Vagina (tissue), 2 donors: Measurements from ENCODE around the gene ZNF536. TPM values are rescaled to one million over a fixed set of nuclear protein-coding genes. Genes with fewer than 3 reads are reported as not detected.
"Not testable (repeated sequence)": the region's sequence is repeated elsewhere in the genome, so short reads cannot be mapped to it uniquely, and the experiment has no call there.

Experiments
- DNase-seq, 2 donors: peaks; one replicate each; pipeline ENCODE4 v3.0.0-alpha.2; 2017; ENCODE audit errors: extremely low spot score in 2 of 2
- H3K27ac ChIP-seq: fragments of 200-600 bp; sonication (generic); one replicate; pipeline ENCODE4 v1.5.1; 2019
- H3K27me3 ChIP-seq: fragments of 200-600 bp; sonication (generic); one replicate; pipeline ENCODE4 v1.5.1; 2019
- H3K36me3 ChIP-seq, 2 donors: fragments of 200-600 bp; sonication (generic); one replicate each; pipeline ENCODE4 v1.5.1; 2017 to 2019
- H3K4me1 ChIP-seq: fragments of 200-600 bp; sonication (generic); one replicate; pipeline ENCODE4 v1.5.1; 2019
- H3K4me3 ChIP-seq, 2 donors: fragments of 200-600 bp; sonication (generic); 1 replicate in 1 of 2; 2 replicates in 1 of 2; pipeline ENCODE4 v1.5.1; 2016 to 2019
- H3K9me3 ChIP-seq: fragments of 200-600 bp; sonication (generic); one replicate; pipeline ENCODE4 v1.5.1; 2019
- POLR2A ChIP-seq, 2 donors: fragments of 450-650 bp; IDR thresholded peaks; one replicate each; pipeline ENCODE4 v1.6.1; 2017; ENCODE audit warnings: antibody characterized with exemption in 2 of 2, mild to moderate bottlenecking in 2 of 2, moderate library complexity in 2 of 2
- POLR2AphosphoS5 ChIP-seq, 2 donors: sonication (generic); formaldehyde crosslinking; IDR thresholded peaks; one replicate each; pipeline ENCODE4 v1.9.0; 2017; ENCODE audit warnings: antibody characterized with exemption in 2 of 2, mild to moderate bottlenecking in 2 of 2, low read depth in 1 of 2; ENCODE audit not compliant: insufficient read depth in 1 of 2
- intact Hi-C: fragments of 100-400 bp; cut with DNase I; formaldehyde crosslinking; loops from one replicate; pipeline ENCODE4 v1.15.1; 2023
- total RNA-seq: library from RNA; depleted of rRNA; stranded (reverse); fragments of >200 nt; gene quantifications from one replicate; pipeline ENCODE4 v1.2.3, GENCODE V29; 2016
- TF ChIP-seq, protein P1 (sequence below), 3 experiments: fragments of 450-650 bp in 2 of 3; fragments of 200-600 bp in 1 of 3; sonication (generic) in 1 of 3; IDR thresholded peaks; one replicate each; pipeline ENCODE4 v1.5.1; 2017 to 2019; ENCODE audit warnings: antibody characterized with exemption in 3 of 3, mild to moderate bottlenecking in 2 of 3, moderate library complexity in 2 of 3

Gene ZNF536
- total RNA-seq, 1 donor from 2014 or later: 2.5 TPM

DNA sequence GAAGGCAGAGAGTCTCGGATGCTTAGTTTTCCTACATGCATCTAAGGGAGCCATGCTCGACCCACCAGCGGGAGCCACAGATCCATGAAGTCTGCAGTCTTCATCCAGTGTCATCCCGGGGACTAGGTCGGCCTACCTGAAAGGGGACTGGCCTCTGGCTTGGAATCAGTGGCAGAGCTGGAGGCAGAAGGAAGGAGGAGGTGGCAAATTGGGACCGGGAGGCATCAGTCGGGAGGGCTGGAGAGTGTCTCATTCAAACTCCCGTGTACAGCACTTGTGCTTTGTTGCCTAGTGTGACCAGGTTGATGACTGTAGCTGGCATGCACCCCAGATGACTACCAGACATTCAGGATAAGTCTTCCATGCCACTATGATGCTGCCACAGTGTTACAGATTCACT, 26.5 kb upstream of the ZNF536 start:
- H3K9me3 ChIP-seq: no peaks in the 10 kb centered on the region
- no peaks in the 10 kb centered on the region for H3K27me3 ChIP-seq
- TF ChIP-seq, protein P1, sequence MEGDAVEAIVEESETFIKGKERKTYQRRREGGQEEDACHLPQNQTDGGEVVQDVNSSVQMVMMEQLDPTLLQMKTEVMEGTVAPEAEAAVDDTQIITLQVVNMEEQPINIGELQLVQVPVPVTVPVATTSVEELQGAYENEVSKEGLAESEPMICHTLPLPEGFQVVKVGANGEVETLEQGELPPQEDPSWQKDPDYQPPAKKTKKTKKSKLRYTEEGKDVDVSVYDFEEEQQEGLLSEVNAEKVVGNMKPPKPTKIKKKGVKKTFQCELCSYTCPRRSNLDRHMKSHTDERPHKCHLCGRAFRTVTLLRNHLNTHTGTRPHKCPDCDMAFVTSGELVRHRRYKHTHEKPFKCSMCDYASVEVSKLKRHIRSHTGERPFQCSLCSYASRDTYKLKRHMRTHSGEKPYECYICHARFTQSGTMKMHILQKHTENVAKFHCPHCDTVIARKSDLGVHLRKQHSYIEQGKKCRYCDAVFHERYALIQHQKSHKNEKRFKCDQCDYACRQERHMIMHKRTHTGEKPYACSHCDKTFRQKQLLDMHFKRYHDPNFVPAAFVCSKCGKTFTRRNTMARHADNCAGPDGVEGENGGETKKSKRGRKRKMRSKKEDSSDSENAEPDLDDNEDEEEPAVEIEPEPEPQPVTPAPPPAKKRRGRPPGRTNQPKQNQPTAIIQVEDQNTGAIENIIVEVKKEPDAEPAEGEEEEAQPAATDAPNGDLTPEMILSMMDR (IDR thresholded peaks at IDR 0.05): no peak
- TF ChIP-seq POLR2A (IDR thresholded peaks at IDR 0.05): no peak
- no peak for TF ChIP-seq POLR2AphosphoS5 (IDR thresholded peaks at IDR 0.05; ENCODE audit: insufficient read depth in 1 of 2, low read depth in 1 of 2)
- intact Hi-C loops: no loop called here
- H3K36me3 ChIP-seq: no peaks in the 10 kb centered on the region
- H3K27ac ChIP-seq: no peak overlapping the region
- H3K4me3 ChIP-seq: no peak overlapping the region
- peaks cover 2% of the 10 kb centered on the region for H3K4me1 ChIP-seq
- no peak for DNase-seq

DNA sequence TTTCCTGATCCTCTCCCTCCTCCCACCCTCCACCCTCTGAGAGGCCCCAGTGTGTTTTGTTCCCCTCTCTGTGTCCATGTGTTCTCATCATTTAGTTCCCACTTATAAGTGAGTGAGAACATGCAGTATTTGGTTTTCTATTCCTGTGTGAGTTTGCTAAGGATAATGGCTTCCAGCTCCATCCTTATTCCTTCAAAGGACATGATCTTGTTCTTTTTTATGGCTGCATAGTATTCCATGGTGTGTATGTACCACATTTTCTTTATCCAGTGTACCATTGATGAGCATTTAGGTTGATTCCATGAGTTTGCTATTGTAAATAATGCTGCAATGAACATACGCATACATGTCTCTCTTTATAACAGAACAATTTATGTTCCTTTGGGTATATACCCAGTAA, 25.7 kb upstream of the ZNF536 start:
- H3K36me3 ChIP-seq, intact Hi-C loops, H3K27me3 ChIP-seq, H3K27ac ChIP-seq, DNase-seq, H3K9me3 ChIP-seq, H3K4me3 ChIP-seq, H3K4me1 ChIP-seq: not testable (repeated sequence)

DNA sequence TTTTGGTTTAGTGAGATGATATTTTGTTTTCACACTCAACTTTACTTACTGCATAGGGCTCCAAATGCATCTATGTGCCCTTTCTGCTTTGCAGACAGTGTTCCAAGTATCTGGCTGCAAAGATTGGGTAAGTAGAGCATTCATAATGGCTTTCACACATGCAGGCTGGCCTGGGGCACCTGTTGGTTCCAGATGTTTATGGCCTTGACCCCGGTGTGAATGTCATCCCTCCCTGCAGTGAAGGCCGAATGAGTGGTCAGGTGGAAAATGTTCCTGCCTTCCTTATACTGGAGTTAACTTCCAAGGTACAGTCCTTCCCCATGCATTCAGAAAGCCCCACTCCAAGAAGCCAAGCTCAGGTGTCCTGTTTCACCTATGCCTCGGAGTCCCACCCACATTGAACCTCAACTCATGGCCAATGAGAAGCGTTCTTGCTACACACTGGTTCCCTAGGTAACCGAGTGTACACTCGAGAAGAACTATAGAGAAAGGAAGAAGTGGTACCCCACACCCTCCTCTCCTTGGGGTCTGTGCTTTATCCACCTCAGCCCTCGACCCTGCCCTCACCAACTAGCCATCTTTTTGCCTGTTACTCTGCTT, 23.0 kb upstream of the ZNF536 start:
- no peak overlapping the region for H3K4me3 ChIP-seq
- no peak for DNase-seq

DNA sequence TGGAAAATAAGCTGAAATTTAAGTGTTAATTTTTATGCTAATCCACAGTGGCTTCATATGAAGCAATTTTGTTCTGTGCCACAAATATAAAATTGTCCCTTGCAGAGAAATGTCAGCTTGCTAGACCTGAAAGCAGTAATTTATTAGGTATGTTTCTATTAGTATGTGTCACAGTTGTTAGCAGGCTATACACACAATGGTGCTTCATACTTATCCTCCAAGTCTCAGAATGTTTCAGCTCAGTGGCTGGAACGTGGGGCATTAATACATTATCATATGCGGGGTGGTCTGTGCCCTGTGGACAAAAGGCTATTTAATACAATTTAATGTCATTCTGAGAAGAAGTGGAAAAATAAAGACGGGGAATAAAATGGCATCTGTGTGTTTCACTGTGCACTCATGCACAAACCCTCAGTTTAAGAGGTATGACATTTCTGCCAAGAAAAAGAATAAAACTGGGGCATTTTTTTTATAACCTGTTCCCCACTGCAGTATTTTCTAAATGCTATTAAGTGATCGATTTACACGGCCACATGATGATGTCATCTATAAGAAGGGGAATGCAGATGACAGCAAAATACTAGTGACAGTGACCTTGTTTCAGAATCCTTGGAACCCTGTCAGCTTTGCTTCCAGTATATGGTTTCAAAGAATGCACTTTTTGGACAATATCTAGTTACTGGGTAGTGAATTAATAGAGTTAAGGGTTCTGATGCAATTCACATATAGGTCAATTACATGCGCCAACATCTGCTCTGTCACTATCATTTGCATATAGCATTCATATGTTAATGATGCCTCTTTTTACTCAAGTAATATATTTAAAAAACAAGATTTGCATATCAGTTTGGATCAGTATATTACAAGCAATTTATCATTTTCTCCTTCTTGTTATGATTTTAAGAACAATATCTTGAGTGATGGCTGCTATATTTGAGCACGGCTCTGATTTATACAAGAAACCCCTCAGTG, 21.2 kb upstream of the ZNF536 start:
- intact Hi-C loops: no loop called here
- TF ChIP-seq POLR2AphosphoS5 (IDR thresholded peaks at IDR 0.05; ENCODE audit: insufficient read depth in 1 of 2, low read depth in 1 of 2) (no peak), POLR2A (IDR thresholded peaks at IDR 0.05) (no peak)
- TF ChIP-seq, protein P1 (IDR thresholded peaks at IDR 0.05): no peak
- H3K4me3 ChIP-seq: no peak overlapping the region
- no peak for DNase-seq
- H3K36me3 ChIP-seq: no peaks in the 10 kb centered on the region
- no peak overlapping the region for H3K27ac ChIP-seq
- H3K27me3 ChIP-seq: no peaks in the 10 kb centered on the region
- no peaks in the 10 kb centered on the region for H3K9me3 ChIP-seq
- H3K4me1 ChIP-seq: no peaks in the 10 kb centered on the region

More for the DNA sequence above, 23.0 kb upstream of the ZNF536 start:
- H3K27ac ChIP-seq: no peak overlapping the region
- TF ChIP-seq POLR2AphosphoS5 (IDR thresholded peaks at IDR 0.05; ENCODE audit: insufficient read depth in 1 of 2, low read depth in 1 of 2) (no peak), POLR2A (IDR thresholded peaks at IDR 0.05) (no peak)
- TF ChIP-seq, protein P1 (IDR thresholded peaks at IDR 0.05): no peak
- no peaks in the 10 kb centered on the region for H3K36me3 ChIP-seq
- H3K4me1 ChIP-seq: no peaks in the 10 kb centered on the region
- intact Hi-C loops: no loop called here
- H3K27me3 ChIP-seq: no peaks in the 10 kb centered on the region
- H3K9me3 ChIP-seq: no peaks in the 10 kb centered on the region

DNA sequence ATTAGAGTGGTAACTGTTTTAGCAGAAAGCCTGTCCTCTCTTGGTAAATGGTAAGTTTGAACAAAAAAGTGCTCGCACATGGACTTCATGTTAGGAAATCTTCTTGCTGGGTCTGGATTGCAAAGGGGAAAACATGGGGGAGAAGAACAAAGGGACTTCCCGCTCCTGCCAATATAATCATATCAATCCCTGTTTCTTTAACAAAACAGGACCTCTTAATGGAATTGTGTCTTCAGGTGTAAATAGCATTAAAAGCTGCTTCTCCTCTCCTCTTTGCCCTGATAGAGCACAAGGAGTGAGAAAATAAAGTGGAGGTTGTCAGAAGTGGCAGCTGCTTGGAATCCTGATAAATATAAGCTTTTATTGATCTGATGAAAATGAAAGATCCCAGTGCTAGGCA, 20.4 kb upstream of the ZNF536 start:
- Histone ChIP-seq H3K4me3 (no peak overlapping the region), H3K27me3 (no peaks in the 10 kb centered on the region), H3K36me3 (no peaks in the 10 kb centered on the region), H3K27ac (no peak overlapping the region), H3K9me3 (no peaks in the 10 kb centered on the region), H3K4me1 (no peaks in the 10 kb centered on the region)
- TF ChIP-seq, protein P1 (IDR thresholded peaks at IDR 0.05): no peak
- no peak for TF ChIP-seq POLR2A (IDR thresholded peaks at IDR 0.05)
- TF ChIP-seq POLR2AphosphoS5 (IDR thresholded peaks at IDR 0.05; ENCODE audit: insufficient read depth in 1 of 2, low read depth in 1 of 2): no peak
- intact Hi-C loops: no loop called here
- no peak for DNase-seq
